HG03108 (cell line): ENCODE data around the gene ENTPD2.

Source experiments
- ATAC-seq: cut with Tn5 transposase; IDR thresholded peaks from one replicate; pipeline ENCODE4 v1.9.1; 2021; ENCODE audit warnings: moderate library complexity; ENCODE audit not compliant: unreplicated experiment

The ENTPD2 gene

GRCh38 chr9:137031904-137032640 lies 21.8 kb downstream of the ENTPD2 start, which contains the start of gene FUT7:
FUT7 (minus strand) TSS chr9:137032088; CDS start chr9:137031991, 97 bp downstream.
- ATAC-seq, result no peak

DNA sequence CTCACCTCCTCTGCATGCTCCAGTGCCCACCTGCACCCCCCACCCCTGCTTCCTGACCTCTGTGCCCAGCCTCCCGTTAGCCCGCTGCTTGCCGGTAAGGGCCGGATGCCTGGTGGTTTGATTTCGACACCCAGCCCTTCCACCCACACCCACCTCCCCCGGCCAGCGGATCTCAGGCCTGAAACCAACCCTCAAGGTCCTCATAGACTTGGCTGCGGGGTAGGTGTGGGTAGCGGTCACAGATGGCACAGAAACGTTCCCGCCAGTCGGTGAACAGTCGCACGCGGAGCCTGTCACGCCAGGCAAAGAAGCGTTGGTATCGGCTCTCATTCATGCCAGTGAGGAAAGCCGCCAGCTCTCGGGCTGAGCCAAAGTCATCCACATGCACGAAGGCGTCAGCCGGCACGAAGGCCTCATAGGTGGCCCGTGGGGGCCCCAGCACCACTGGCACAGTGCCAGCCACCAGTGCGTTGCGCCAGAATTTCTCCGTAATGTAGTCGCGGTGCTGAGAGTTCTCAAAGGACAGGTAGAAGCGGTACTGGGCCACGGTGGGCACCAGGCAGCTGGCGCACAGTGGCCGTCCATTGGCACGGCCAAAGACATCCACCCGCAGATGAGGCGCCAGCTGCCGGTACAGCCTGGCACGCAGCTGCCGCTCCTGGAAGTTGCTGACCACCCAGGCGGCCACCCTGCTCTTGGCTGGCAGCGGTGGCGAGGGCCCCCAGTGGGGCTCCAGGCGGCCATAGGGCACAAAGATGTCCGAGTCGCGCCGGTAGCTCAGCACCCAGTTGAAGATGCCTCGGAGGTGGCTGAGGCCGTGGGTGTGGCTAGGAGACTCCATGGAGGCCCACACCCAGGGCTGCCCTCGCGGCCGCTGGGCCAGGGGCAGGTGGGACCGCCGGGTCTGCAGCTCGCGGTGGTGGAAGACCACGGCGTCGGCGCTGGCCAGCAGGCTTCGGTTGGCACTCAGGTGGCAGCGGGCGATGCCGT lies 23.0 kb downstream of the ENTPD2 start:
- no peak for ATAC-seq

- ATAC-seq, result no peak
Measured at GRCh38 chr9:137030006-137030405, 23.9 kb downstream of the ENTPD2 start.

GRCh38 chr9:137029058-137029936 lies 24.6 kb downstream of the ENTPD2 start:
- peak; percentile 31 for ATAC-seq

GRCh38 chr9:137028263-137029057 lies 25.4 kb downstream of the ENTPD2 start:
- ATAC-seq, result peak; percentile 13

DNA sequence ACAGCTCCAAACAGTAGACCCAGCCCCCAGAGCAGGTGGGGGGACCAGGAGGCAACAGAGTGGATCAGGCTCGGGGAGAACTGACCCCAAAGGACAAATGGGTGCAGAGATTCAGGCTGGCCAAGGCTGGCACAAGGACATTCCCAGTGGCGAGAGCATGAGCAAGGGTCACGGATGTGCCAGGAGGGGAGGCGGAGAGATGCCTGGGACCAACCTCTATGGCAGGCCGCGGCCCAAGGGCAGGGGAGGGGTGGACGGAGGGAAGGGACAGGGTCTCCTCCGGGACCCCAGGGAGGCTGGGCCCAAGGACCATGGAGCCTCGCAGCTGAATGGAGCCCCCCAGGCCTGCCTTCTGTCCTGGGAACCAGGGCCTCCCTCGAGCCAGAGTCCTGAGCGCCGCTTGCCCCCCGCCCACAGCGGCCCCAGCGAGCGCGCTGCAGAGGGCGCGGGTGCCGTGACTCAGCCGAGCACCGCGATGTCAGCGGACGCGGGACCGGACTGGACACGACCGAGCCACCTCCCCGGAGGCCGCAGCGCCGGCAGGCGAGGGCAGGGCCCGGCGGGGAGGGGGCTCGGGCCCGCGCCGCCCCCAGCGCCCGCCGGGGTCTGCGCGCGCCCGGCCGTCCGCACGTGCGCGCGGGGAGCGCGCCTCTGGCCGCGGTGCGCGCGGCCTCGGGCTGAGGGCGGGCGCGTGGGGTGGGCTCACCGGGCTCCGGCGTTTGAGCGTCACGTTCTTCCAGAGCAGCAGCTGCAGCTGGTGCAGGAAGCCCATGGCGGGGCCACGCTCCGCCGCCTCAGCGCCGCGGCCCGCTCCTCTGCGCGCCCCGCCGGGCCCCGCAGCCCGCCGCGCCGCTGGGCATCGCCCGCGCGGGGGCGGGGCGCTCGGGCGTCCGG lies 26.2 kb downstream of the ENTPD2 start, which contains the start of gene ABCA2:
Gene ABCA2 (minus strand): TSS at position 869 of the 894 bp plus-strand sequence. CDS start 97 bp downstream, at position 772.
- ATAC-seq, result no peak

GRCh38 chr9:137026828-137027227 lies 27.0 kb downstream of the ENTPD2 start:
- no peak for ATAC-seq

DNA sequence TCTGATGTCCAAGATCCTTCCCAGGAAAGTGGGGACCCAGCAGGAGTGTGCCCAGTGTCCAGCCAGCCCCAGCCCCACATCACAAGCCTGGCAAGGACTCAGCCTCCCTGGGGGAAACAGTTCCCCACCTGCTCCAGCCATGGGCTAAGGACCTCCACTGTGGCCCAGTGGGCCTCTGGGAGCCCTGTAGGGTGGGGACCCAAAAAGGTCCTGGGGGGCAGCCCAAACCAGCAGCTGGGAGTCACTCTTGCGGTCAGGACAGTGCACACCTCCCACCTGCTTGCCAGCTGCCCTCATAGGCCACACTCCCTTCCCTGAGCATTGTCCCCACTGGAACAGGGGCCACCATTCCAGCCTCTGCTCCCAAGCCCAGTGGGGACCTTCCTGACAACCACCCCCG lies 27.5 kb downstream of the ENTPD2 start:
- no peak for ATAC-seq

DNA sequence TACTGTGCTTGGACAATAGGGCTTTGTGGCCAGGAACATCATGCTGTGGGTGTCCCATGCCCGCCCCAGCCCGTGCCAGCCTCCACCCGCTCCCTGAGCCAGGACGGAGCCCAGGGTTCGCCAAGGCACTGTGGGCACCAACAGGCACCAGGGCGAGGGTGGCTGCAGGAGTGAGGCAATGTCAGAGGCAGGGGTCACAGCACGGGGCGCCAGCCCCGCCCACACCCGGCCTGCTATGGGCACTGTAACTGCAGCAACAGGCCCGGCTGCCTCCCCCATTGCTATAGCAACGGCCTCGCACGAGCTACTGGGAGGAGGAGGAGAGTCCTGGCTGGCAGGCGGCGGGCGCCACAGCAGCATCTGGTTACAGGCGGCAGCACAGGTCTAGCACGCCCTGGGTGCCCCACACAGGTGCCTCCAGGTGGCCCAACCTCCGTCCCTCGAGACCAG lies 28.3 kb downstream of the ENTPD2 start:
- ATAC-seq, result no peak

DNA sequence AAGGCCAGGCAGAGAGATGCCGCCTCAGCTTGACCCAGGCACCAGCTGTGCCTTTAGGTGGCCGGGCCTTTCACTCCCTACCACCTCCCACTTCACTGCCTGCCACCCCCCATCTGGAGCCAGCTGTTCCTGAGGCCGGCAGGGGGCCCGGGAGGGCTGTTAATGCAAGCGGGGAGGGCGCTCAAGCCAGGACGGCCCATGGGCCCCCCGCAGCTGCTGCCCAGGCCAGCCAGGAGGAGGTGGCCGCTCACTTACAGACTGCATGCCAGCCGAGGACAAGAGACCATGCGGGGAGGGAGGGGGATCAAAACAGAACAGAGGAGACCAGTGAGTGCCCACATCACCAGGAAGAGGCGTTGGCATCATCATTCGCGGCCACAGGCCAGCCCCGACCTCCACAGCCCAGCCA lies 30.3 kb downstream of the ENTPD2 start:
- ATAC-seq, result no peak

GRCh38 chr9:137023157-137023556 lies 30.7 kb downstream of the ENTPD2 start:
- ATAC-seq, result no peak

DNA sequence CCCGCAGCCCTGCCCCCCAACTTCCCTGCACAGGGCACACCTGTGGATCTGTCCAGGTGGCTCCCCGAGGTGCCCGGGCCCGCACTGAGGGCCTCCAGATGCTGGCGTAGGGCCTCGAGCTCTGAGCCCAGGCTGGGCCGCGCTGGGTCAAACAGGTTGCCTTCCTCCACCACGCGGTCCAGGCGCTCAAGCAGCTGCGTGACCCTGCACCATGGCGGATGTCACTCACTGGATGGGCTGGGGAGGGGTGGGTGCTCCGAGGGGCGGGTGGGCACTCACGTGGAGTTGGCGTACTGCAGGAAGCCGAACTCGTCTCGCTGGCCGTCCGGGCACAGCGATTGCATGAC lies 31.2 kb downstream of the ENTPD2 start:
- no peak for ATAC-seq

GRCh38 chr9:137021979-137022661 lies 31.7 kb downstream of the ENTPD2 start:
- ATAC-seq, result no peak

- no peak for ATAC-seq
Measured at GRCh38 chr9:137021568-137021978, 32.3 kb downstream of the ENTPD2 start.

- no peak for ATAC-seq
Measured at GRCh38 chr9:137020771-137021567, 32.9 kb downstream of the ENTPD2 start.

GRCh38 chr9:137019891-137020683 lies 33.8 kb downstream of the ENTPD2 start:
- ATAC-seq, result no peak
